ENCODE measurements around the gene FASTKD3. TPM values are rescaled to one million over a fixed set of nuclear protein-coding genes. Genes with fewer than 3 reads are reported as not detected.
A peak's percentile ranks its signal among the peaks of the same experiment; 100 is the strongest.

FASTKD3 gene
- total and polyA plus RNA-seq, 10 of the 15 experiments (the other 5 are each of a cell fraction or from before 2014, with no cell fraction given), result 12.1 to 59.6 (median 25.3) TPM

DNA sequence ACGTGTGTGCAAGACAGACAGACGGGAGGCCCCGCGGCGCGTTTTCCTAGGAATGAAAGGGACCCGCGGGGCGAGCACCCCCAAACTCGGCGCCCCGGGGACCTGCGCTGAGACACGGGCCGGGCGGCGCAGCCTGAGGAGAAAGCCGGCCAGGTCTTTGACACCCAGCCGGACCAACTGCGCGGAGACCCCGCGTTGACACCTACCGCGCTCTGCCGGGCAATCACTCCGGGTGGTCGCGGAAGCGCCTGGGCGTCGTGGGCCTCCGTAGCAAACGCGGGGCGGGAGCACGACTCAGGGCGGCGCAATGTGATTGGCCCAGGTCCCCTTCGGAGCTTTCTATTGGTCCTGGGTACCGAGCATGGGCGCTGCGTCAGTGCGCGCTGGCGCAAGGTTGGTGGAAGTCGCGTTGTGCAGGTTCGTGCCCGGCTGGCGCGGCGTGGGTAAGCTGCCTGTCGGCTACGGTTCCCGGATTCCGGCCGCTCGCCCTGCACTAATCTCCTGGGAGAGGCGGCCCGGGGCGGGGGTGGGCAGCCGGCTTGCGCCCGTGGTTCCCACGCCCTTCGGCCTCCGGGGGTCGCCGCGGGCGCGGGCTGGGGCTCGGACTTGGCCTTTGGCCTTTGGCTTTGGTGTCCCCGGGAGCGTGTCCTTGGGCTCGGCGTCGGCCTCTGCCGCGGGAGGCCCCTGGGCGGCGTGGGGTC lies at the start of gene FASTKD3, which contains the start of gene MTRR (continued):
- TF ChIP-seq ZBTB11 (CRISPR knock-in tag; IDR thresholded peaks at IDR 0.05) (no peak), WRNIP1 (IDR thresholded peaks at IDR 0.05; ENCODE audit: borderline replicate concordance, low read depth, low read length) (no peak), CHD2 (IDR thresholded peaks at IDR 0.05; ENCODE audit: borderline replicate concordance, low read depth, low read length) (peak; percentile 89), JUNB (IDR thresholded peaks at IDR 0.05) (no peak), ASH2L (IDR thresholded peaks at IDR 0.05; ENCODE audit: borderline replicate concordance, low read depth) (no peak), HDAC6 (IDR thresholded peaks at IDR 0.05; ENCODE audit: unreplicated experiment) (no peak), POLR2A (IDR thresholded peaks at IDR 0.05; ENCODE audit: low read depth, low read length) (peak; percentile 98), NFXL1 (IDR thresholded peaks at IDR 0.05; ENCODE audit: borderline replicate concordance) (no peak), ZNF592 (IDR thresholded peaks at IDR 0.05) (no peak), ATF7 (IDR thresholded peaks at IDR 0.05; ENCODE audit: low read depth) (no peak), EZH2 (IDR thresholded peaks at IDR 0.05; ENCODE audit: borderline replicate concordance, control insufficient read depth, low read depth, low read length) (no peak), SREBF2 (IDR thresholded peaks at IDR 0.05; ENCODE audit: low read length) (no peak), KLF5 (IDR thresholded peaks at IDR 0.05; ENCODE audit: partially characterized antibody) (no peak), CEBPB (IDR thresholded peaks at IDR 0.05; ENCODE audit: borderline replicate concordance in 1 of 2, low read depth in 2 of 2, low read length in 2 of 2) (no peak), RCOR1 (conservative IDR thresholded peaks at IDR 0.05; ENCODE audit: low read depth, low read length) (no peak), CHD1 (IDR thresholded peaks at IDR 0.05; ENCODE audit: low read depth, low read length) (no peak), PKNOX1 (IDR thresholded peaks at IDR 0.05) (peak; percentile 50), TAF1 (IDR thresholded peaks at IDR 0.05; ENCODE audit: borderline replicate concordance, low read depth, low read length) (peak; percentile 56; the same call in 1 of the 2 replicates), ZNF207 (IDR thresholded peaks at IDR 0.05; ENCODE audit: borderline replicate concordance) (no peak)
- TF ChIP-seq, protein P1, sequence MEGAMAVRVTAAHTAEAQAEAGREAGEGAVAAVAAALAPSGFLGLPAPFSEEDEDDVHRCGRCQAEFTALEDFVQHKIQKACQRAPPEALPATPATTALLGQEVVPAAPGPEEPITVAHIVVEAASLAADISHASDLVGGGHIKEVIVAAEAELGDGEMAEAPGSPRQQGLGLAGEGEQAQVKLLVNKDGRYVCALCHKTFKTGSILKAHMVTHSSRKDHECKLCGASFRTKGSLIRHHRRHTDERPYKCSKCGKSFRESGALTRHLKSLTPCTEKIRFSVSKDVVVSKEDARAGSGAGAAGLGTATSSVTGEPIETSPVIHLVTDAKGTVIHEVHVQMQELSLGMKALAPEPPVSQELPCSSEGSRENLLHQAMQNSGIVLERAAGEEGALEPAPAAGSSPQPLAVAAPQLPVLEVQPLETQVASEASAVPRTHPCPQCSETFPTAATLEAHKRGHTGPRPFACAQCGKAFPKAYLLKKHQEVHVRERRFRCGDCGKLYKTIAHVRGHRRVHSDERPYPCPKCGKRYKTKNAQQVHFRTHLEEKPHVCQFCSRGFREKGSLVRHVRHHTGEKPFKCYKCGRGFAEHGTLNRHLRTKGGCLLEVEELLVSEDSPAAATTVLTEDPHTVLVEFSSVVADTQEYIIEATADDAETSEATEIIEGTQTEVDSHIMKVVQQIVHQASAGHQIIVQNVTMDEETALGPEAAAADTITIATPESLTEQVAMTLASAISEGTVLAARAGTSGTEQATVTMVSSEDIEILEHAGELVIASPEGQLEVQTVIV (IDR thresholded peaks at IDR 0.05; ENCODE audit: borderline replicate concordance, partially characterized antibody), result no peak
